Endothelial cell of umbilical vein (primary cell): Measurements from ENCODE around the gene DPP6. TPM values are rescaled to one million over a fixed set of nuclear protein-coding genes. Genes with fewer than 3 reads are reported as not detected.

Experiments
- BruUV-seq: library from RNA; stranded (reverse); fragments of 400-500 nt; replicated peaks from 2 replicates; lab custom pipeline; 2021; lab: Mats Ljungman, UMichigan
- CTCF ChIA-PET: fragments of 300-600, 350-600 bp; sonication (Branson Sonifier 250); formaldehyde crosslinking; loops from one replicate; lab custom pipeline; 2021; ENCODE audit warnings: antibody characterized with exemption, inconsistent platforms; lab: Charles Lee
- POLR2A ChIA-PET: fragments of 300-600, 350-600 bp; sonication (Branson Sonifier 250); formaldehyde crosslinking; loops from one replicate; lab custom pipeline; 2021; ENCODE audit warnings: antibody characterized with exemption, inconsistent platforms; lab: Charles Lee
- DNase-seq: peaks from one replicate; pipeline ENCODE4 v3.0.0-alpha.2; 2011; ENCODE audit warnings: low read depth, low spot score
- FAIRE-seq: peaks from 2 replicates; lab custom pipeline; 2011; peaks lifted over from hg19 to GRCh38; lab: Jason Lieb, UNC
- H2AFZ ChIP-seq: 2 replicates; pipeline ENCODE4 v1.6.0; 2012; ENCODE audit warnings: low read depth, low read length, control low read depth, inconsistent platforms
- H3K27ac ChIP-seq: 2 replicates; pipeline ENCODE4 v1.5.1; 2011; ENCODE audit warnings: low read depth, mild to moderate bottlenecking, control low read depth, low read length, moderate library complexity; ENCODE audit not compliant: insufficient read depth
- H3K27me3 ChIP-seq, 2 experiments: 2 replicates each; pipeline versions ENCODE4 v1.6.0 to v1.6.1; 2011; ENCODE audit warnings: low read length in 2 of 2, mixed read lengths in 1 of 2; ENCODE audit not compliant: control insufficient read depth in 2 of 2, insufficient read depth in 2 of 2
- H3K36me3 ChIP-seq, 2 experiments: 2 replicates in 1 of 2; 3 replicates in 1 of 2; pipeline ENCODE4 v1.5.1; 2011; ENCODE audit warnings: low read length in 2 of 2, mild to moderate bottlenecking in 1 of 2, moderate library complexity in 1 of 2; ENCODE audit not compliant: control insufficient read depth in 2 of 2, insufficient read depth in 2 of 2; ENCODE audit errors: extremely low read depth in 1 of 2
- H3K4me1 ChIP-seq: 3 replicates; pipeline ENCODE4 v1.5.1; 2011; ENCODE audit warnings: mild to moderate bottlenecking, low read length; ENCODE audit not compliant: control insufficient read depth, insufficient read depth; ENCODE audit errors: extremely low read depth
- H3K4me2 ChIP-seq: 2 replicates; pipeline ENCODE4 v1.6.1; 2011; ENCODE audit warnings: low read length, control low read depth, mixed read lengths; ENCODE audit not compliant: insufficient read depth
- H3K4me3 ChIP-seq, 3 experiments: fragments of 200-600 bp in 1 of 3; sonication (generic), shearing (Covaris generic) in 1 of 3; replicated peaks in 1 of 3; 2 replicates each; pipeline ENCODE4 v1.5.1; 2011 to 2016; ENCODE audit warnings: control low read depth in 3 of 3, low read length in 3 of 3, mild to moderate bottlenecking in 2 of 3, inconsistent platforms in 1 of 3, low read depth in 1 of 3, moderate library complexity in 1 of 3; ENCODE audit not compliant: insufficient read depth in 1 of 3
- H3K79me2 ChIP-seq: 2 replicates; pipeline ENCODE4 v1.6.0; 2012; ENCODE audit warnings: low read length, inconsistent platforms; ENCODE audit not compliant: control insufficient read depth, insufficient read depth
- H3K9ac ChIP-seq: replicated peaks from 2 replicates; pipeline ENCODE3; 2011; ENCODE audit warnings: low read length, control low read depth; ENCODE audit not compliant: insufficient read depth; ENCODE audit errors: extremely low read depth
- H3K9me1 ChIP-seq: replicated peaks from 3 replicates; pipeline ENCODE4 v1.6.0; 2011; ENCODE audit warnings: mild to moderate bottlenecking, low read length; ENCODE audit not compliant: control insufficient read depth, insufficient read depth; ENCODE audit errors: extremely low read depth
- H3K9me3 ChIP-seq: replicated peaks from 2 replicates; pipeline ENCODE4 v1.5.1; 2012; ENCODE audit warnings: low read length, inconsistent platforms; ENCODE audit not compliant: control insufficient read depth, insufficient read depth
- H4K20me1 ChIP-seq: replicated peaks from 2 replicates; pipeline ENCODE3; 2011; ENCODE audit warnings: mild to moderate bottlenecking, low read length; ENCODE audit not compliant: control insufficient read depth, insufficient read depth; ENCODE audit errors: extremely low read depth
- CTCF ChIP-seq, 2 donors: IDR thresholded peaks; 1 replicate in 1 of 2; 2 replicates in 1 of 2; pipeline ENCODE4 v1.5.1; 2011; ENCODE audit warnings: low read length in 2 of 2, mild to moderate bottlenecking in 2 of 2, moderate library complexity in 2 of 2, control low read depth in 1 of 2, inconsistent platforms in 1 of 2, low read depth in 1 of 2; ENCODE audit not compliant: insufficient read depth in 1 of 2; ENCODE audit errors: extremely low read depth in 1 of 2
- FOS ChIP-seq: IDR thresholded peaks from 2 replicates; pipeline ENCODE4 v1.6.1; 2011; ENCODE audit warnings: mild to moderate bottlenecking, low read length, moderate library complexity, borderline replicate concordance; ENCODE audit not compliant: insufficient read depth
- GATA2 ChIP-seq: IDR thresholded peaks from 2 replicates; pipeline ENCODE4 v1.7.0; 2011; ENCODE audit warnings: low read depth, mild to moderate bottlenecking, moderate library complexity, mixed read lengths, low read length; ENCODE audit not compliant: insufficient read length, insufficient read depth
- JUN ChIP-seq: IDR thresholded peaks from 2 replicates; pipeline ENCODE4 v1.6.1; 2011; ENCODE audit warnings: borderline replicate concordance, low read depth; ENCODE audit not compliant: insufficient read length, insufficient read depth
- MAX ChIP-seq: IDR thresholded peaks from 2 replicates; pipeline ENCODE4 v1.6.1; 2011; ENCODE audit not compliant: insufficient read depth, insufficient read length
- MYC ChIP-seq: IDR thresholded peaks from one replicate; pipeline ENCODE4 v1.6.1; 2011; ENCODE audit warnings: mild to moderate bottlenecking, low read depth, low read length
- POLR2A ChIP-seq: IDR thresholded peaks from 2 replicates; pipeline ENCODE4 v1.6.1; 2012; ENCODE audit warnings: low read depth, mild to moderate bottlenecking, control low read depth, low read length
- dilution Hi-C: fragments of 300-500 bp; cut with MboI; formaldehyde crosslinking; loops from one replicate; pipeline ENCODE4 v1.15.0; 2019; ENCODE audit warnings: low sequenced_read_pairs; ENCODE audit not compliant: extremely low pct_ligation_motif_present
- intact Hi-C: fragments of 100-400 bp; cut with micrococcal nuclease; formaldehyde crosslinking; loops from one replicate; pipeline ENCODE4 v1.10.0; 2022
- polyA plus RNA-seq, 4 experiments: library from polyadenylated mRNA; depleted of rRNA in 3 of 4; stranded (reverse) in 3 of 4; unstranded in 1 of 4; fragments of >200 nt; gene quantifications; 2 replicates each; pipeline versions ENCODE4 v1.2.1 to v1.2.3, GENCODE V29; 2011 to 2012; ENCODE audit warnings: missing spikeins in 1 of 4
- total RNA-seq: library from RNA; stranded (reverse); gene quantifications from 2 replicates; pipeline ENCODE4 v1.2.3, GENCODE V29; 2021

Gene DPP6
- total and polyA plus RNA-seq, 2 donors (not counting 3 experiments of a cell fraction or from before 2014, with no cell fraction given) = not detected

GRCh38 chr7:154693661-154694060 is 641.5 kb downstream of the DPP6 start:
- H3K9me3 ChIP-seq = peaks cover 11% of the 10 kb centered on the region
- no peak overlapping the region for H3K4me3 ChIP-seq
- CTCF ChIA-PET = no interaction called here
- no peaks in the 10 kb centered on the region for H3K36me3 ChIP-seq
- no peak overlapping the region for H3K4me2 ChIP-seq
- intact Hi-C loops (no loop called here), dilution Hi-C loops (no loop called here)
- TF ChIP-seq JUN (no peak), CTCF (IDR thresholded peaks at IDR 0.05; ENCODE audit: extremely low read depth in 1 of 2, insufficient read depth in 1 of 2, low read depth in 1 of 2, low read length in 2 of 2) (no peak), MYC (no peak), FOS (no peak)
- POLR2A ChIA-PET = no interaction called here
- no peak overlapping the region for H2AFZ ChIP-seq
- no peak overlapping the region for H3K9ac ChIP-seq
- DNase-seq = no peak
- H3K27ac ChIP-seq = no peak overlapping the region
- H3K4me1 ChIP-seq = no peaks in the 10 kb centered on the region
- H4K20me1 ChIP-seq = no peaks in the 10 kb centered on the region
- H3K9me1 ChIP-seq = no peaks in the 10 kb centered on the region
- no TSS peak for BruUV-seq
- no peaks in the 10 kb centered on the region for H3K79me2 ChIP-seq
- no peak for FAIRE-seq
- no peaks in the 10 kb centered on the region for H3K27me3 ChIP-seq

- Histone ChIP-seq H3K79me2 (no peaks in the 10 kb centered on the region), H3K4me3 (no peak overlapping the region), H3K9me1 (no peaks in the 10 kb centered on the region), H3K4me2 (no peak overlapping the region), H3K4me1 (no peaks in the 10 kb centered on the region), H4K20me1 (no peaks in the 10 kb centered on the region), H3K27me3 (no peaks in the 10 kb centered on the region), H3K9me3 (peaks cover 9% of the 10 kb centered on the region), H3K36me3 (no peaks in the 10 kb centered on the region), H2AFZ (no peak overlapping the region), H3K27ac (no peak overlapping the region), H3K9ac (no peak overlapping the region)
- ChIA-PET CTCF (no interaction called here), POLR2A (no interaction called here)
- dilution Hi-C loops = no loop called here
- intact Hi-C loops = no loop called here
- TF ChIP-seq MAX = no peak
- TF ChIP-seq GATA2 = no peak
- no peak for TF ChIP-seq POLR2A
- no TSS peak for BruUV-seq
- no peak for DNase-seq
- no peak for FAIRE-seq
These were observed 643.6 kb downstream of the DPP6 start for GRCh38 chr7:154695836-154696235.
